Loucy (cell line): ENCODE results near the gene ROR1.

Experiments used
- H2AFZ ChIP-seq: fragments of 200-600 bp; sonication (generic); 2 replicates; pipeline ENCODE4 v1.6.0; 2016; ENCODE audit warnings: antibody characterized with exemption, mild to moderate bottlenecking, low read length, moderate library complexity
- H3F3A ChIP-seq: fragments of 200-600 bp; 2 replicates; pipeline ENCODE4 v1.6.0; 2016; ENCODE audit warnings: antibody characterized with exemption, low read depth, mild to moderate bottlenecking
- H3K27me3 ChIP-seq: fragments of 200-600 bp; sonication (generic); 2 replicates; pipeline ENCODE4 v1.6.1; 2014; ENCODE audit warnings: low read length, mild to moderate bottlenecking; ENCODE audit not compliant: insufficient read depth, poor library complexity, severe bottlenecking
- H3K36me3 ChIP-seq: fragments of 200-600 bp; sonication (generic); 2 replicates; pipeline ENCODE4 v1.6.1; 2016; ENCODE audit warnings: low read length; ENCODE audit not compliant: insufficient read depth
- H3K4me1 ChIP-seq: fragments of 200-600 bp; sonication (generic); 2 replicates; pipeline ENCODE4 v1.5.1; 2014; ENCODE audit warnings: low read length, mild to moderate bottlenecking; ENCODE audit not compliant: insufficient read depth, poor library complexity, severe bottlenecking
- H3K4me2 ChIP-seq: fragments of 200-600 bp; sonication (generic); 2 replicates; pipeline ENCODE4 v1.6.0; 2014; ENCODE audit warnings: antibody characterized with exemption, low read length, low read depth, mild to moderate bottlenecking; ENCODE audit not compliant: poor library complexity, severe bottlenecking
- H3K4me3 ChIP-seq: fragments of 200-600 bp; sonication (generic); 2 replicates; pipeline ENCODE4 v1.5.1; 2014; ENCODE audit warnings: low read length, mild to moderate bottlenecking, mixed read lengths; ENCODE audit not compliant: poor library complexity, severe bottlenecking
- H3K79me2 ChIP-seq: fragments of 200-600 bp; sonication (generic); 2 replicates; pipeline ENCODE4 v1.6.1; 2014; ENCODE audit warnings: low read length; ENCODE audit not compliant: insufficient read depth
- H3K9ac ChIP-seq: fragments of 200-600 bp; sonication (generic); 2 replicates; pipeline ENCODE4 v1.6.0; 2014; ENCODE audit warnings: mild to moderate bottlenecking, low read depth, low read length, moderate library complexity; ENCODE audit not compliant: poor library complexity, severe bottlenecking
- H3K9me2 ChIP-seq: fragments of 200-600 bp; sonication (generic); replicated peaks from 2 replicates; pipeline ENCODE4 v1.6.1; 2016; ENCODE audit warnings: low read depth, low read length, mixed read lengths
- H3K9me3 ChIP-seq: fragments of 200-600 bp; sonication (generic); 2 replicates; pipeline ENCODE4 v1.6.1; 2014; ENCODE audit warnings: mild to moderate bottlenecking, antibody characterized with exemption, low read length, low read depth; ENCODE audit not compliant: insufficient read depth
- H4K20me1 ChIP-seq: fragments of 200-600 bp; sonication (generic); 2 replicates; pipeline ENCODE4 v1.6.0; 2014; ENCODE audit warnings: antibody characterized with exemption, low read length, mild to moderate bottlenecking; ENCODE audit not compliant: insufficient read depth, poor library complexity, severe bottlenecking
- CTCF ChIP-seq: fragments of 200-600 bp; sonication (generic); conservative IDR thresholded peaks from 2 replicates; pipeline ENCODE4 v1.5.1; 2014; ENCODE audit warnings: mild to moderate bottlenecking, antibody characterized with exemption, low read length
- EZH2phosphoT487 ChIP-seq: fragments of 200-600 bp; IDR thresholded peaks from 2 replicates; pipeline ENCODE4 v1.6.1; 2018; ENCODE audit warnings: antibody characterized with exemption, mild to moderate bottlenecking, moderate library complexity, borderline replicate concordance

ROR1 gene

GRCh38 chr1:64077281-64077940, 303.6 kb downstream of the ROR1 start:
- no peak overlapping the region for H3K4me2 ChIP-seq
- no peak overlapping the region for H3K4me3 ChIP-seq
- no peaks in the 10 kb centered on the region for H3K79me2 ChIP-seq
- H4K20me1 ChIP-seq, result no peaks in the 10 kb centered on the region
- H3K36me3 ChIP-seq, result no peaks in the 10 kb centered on the region
- H2AFZ ChIP-seq, result no peak overlapping the region
- no peaks in the 10 kb centered on the region for H3K27me3 ChIP-seq
- TF ChIP-seq CTCF (no peak), EZH2phosphoT487 (no peak)
- H3K4me1 ChIP-seq, result peaks cover 9% of the 10 kb centered on the region
- no peak overlapping the region for H3K9ac ChIP-seq
- H3K9me2 ChIP-seq, result no peaks in the 10 kb centered on the region
- H3K9me3 ChIP-seq, result no peaks in the 10 kb centered on the region
- H3F3A ChIP-seq, result no peaks in the 10 kb centered on the region

DNA sequence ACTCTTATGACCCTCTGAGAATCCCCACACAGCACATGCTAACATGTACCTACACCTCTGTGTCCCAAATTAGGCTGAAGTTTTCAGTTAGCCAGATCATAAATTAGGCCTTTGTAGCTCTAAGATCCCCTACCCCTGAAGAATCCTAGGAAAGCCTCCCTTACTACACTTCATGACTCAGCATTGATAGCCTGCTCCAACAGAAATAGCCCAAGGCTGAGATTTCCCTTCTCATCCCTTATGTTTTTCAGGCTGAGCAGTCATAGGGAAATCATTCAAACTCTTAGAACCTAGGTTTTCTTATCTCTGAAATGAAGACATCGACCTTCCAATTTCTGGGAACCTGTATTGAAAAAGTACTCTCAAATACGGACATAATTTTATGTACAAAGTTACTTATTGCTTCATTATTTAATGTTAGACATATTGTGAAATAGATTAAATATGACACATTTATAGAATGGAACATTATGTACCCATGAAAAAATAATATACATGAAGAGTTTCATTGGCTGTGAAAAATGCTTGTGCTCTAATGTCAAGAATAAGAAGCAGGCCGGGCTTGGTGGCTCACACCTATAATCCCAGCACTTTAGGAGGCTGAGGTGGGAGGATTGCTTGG, 307.2 kb downstream of the ROR1 start:
- Histone ChIP-seq H3K4me3 (no peak overlapping the region), H3K4me2 (no peak overlapping the region), H3K9ac (no peak overlapping the region), H3F3A (no peaks in the 10 kb centered on the region), H3K4me1 (peaks cover 2% of the 10 kb centered on the region), H2AFZ (no peak overlapping the region), H3K36me3 (no peaks in the 10 kb centered on the region), H4K20me1 (no peaks in the 10 kb centered on the region), H3K79me2 (no peaks in the 10 kb centered on the region), H3K27me3 (no peaks in the 10 kb centered on the region), H3K9me3 (no peaks in the 10 kb centered on the region), H3K9me2 (no peaks in the 10 kb centered on the region)
- no peak for TF ChIP-seq EZH2phosphoT487
- TF ChIP-seq CTCF, result no peak

DNA sequence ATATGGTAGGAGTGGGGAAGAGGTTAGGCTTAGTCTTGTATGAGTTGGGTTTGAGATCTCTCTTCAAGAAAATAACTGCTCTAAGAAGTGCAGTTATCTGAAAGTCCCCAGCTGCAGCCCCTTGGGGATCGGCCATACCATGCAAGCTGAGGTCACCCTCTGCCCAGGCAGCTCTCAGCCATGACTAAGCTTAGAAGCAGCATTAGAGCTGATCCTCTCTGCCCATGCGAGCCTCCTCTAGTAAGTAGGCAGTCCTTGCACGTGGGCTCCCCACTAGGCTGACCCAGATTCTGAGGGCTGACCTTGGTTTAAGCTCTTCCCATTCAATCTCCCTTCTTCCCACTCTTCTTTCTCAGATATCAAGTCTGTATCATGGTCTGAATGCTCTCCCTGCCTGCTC, 308.6 kb downstream of the ROR1 start:
- no peaks in the 10 kb centered on the region for H3K79me2 ChIP-seq
- H3K36me3 ChIP-seq, result no peaks in the 10 kb centered on the region

More for the DNA sequence above, 308.6 kb downstream of the ROR1 start:
- Histone ChIP-seq H3F3A (no peaks in the 10 kb centered on the region), H3K9ac (no peak overlapping the region), H2AFZ (no peak overlapping the region), H3K9me3 (no peaks in the 10 kb centered on the region), H3K4me3 (no peak overlapping the region), H3K4me1 (no peaks in the 10 kb centered on the region), H4K20me1 (no peaks in the 10 kb centered on the region), H3K27me3 (no peaks in the 10 kb centered on the region), H3K9me2 (no peaks in the 10 kb centered on the region), H3K4me2 (no peak overlapping the region)
- TF ChIP-seq EZH2phosphoT487 (no peak), CTCF (no peak)
